Measurements from ENCODE around the gene GJB3. TPM values are rescaled to one million over a fixed set of nuclear protein-coding genes. Genes with fewer than 3 reads are reported as not detected.
A peak's percentile ranks its signal among the peaks of the same experiment; 100 is the strongest.

GJB3 gene
- total RNA-seq, 1 experiment from 2014 or later, result 46.7 TPM

- ChIA-PET CTCF (interaction anchor here (1.1 kb wide), 1 partner anchor 16 kb away, joined by 4 read pairs; no protein-coding TSS in a partner anchor), RAD21 (ENCODE audit: low non-redundant PET in 1 of 2, low total read pairs in 2 of 2, uncharacterized antibody in 2 of 2, unreplicated experiment in 2 of 2) (no interaction called here), POLR2A (interaction anchor here (1.6 kb wide), 1 partner anchor 21 kb away, joined by 4 read pairs; no protein-coding TSS in a partner anchor)
- Histone ChIP-seq H2AFZ (ENCODE audit: low read depth, low read length, poor library complexity, severe bottlenecking) (no peak overlapping the region), H3K9me3 (ENCODE audit: control insufficient read depth in 1 of 2, insufficient read depth in 1 of 2, low read depth in 1 of 2, low read length in 2 of 2) (no peaks in the 10 kb centered on the region), H4K20me1 (ENCODE audit: insufficient read depth) (no peaks in the 10 kb centered on the region), H3K27me3 (ENCODE audit: insufficient read depth, low read length) (no peaks in the 10 kb centered on the region), H3K79me2 (ENCODE audit: insufficient read depth, low read length) (no peaks in the 10 kb centered on the region), H3K9me2 (ENCODE audit: insufficient read depth) (no peaks in the 10 kb centered on the region), H3K27ac (ENCODE audit: low read depth, low read length) (no peak overlapping the region), H3K36me3 (ENCODE audit: control insufficient read depth in 1 of 2, insufficient read depth in 2 of 2, low read length in 2 of 2) (no peaks in the 10 kb centered on the region), H3K4me1 (ENCODE audit: control insufficient read depth in 1 of 2, insufficient read depth in 2 of 2, low read length in 2 of 2) (peaks cover 46 to 69% of the 10 kb centered on the region in 2 experiments), H3K4me3 (replicated peaks in 1 of 2; ENCODE audit: low read depth in 1 of 2, low read length in 2 of 2) (no peak overlapping the region), H3K4me2 (ENCODE audit: low read length) (peak overlapping the region; percentile 58; the same call in 1 of the 2 replicates), H3K9ac (ENCODE audit: low read length) (no peak overlapping the region)
- ATAC-seq (no peak), DNase-seq (ENCODE audit: low read depth, low spot score) (no peak)
- no TSS peak for BruUV-seq (replicated peaks)
- intact Hi-C loops (cut with micrococcal nuclease), result no loop called here
- TF ChIP-seq, protein P1, sequence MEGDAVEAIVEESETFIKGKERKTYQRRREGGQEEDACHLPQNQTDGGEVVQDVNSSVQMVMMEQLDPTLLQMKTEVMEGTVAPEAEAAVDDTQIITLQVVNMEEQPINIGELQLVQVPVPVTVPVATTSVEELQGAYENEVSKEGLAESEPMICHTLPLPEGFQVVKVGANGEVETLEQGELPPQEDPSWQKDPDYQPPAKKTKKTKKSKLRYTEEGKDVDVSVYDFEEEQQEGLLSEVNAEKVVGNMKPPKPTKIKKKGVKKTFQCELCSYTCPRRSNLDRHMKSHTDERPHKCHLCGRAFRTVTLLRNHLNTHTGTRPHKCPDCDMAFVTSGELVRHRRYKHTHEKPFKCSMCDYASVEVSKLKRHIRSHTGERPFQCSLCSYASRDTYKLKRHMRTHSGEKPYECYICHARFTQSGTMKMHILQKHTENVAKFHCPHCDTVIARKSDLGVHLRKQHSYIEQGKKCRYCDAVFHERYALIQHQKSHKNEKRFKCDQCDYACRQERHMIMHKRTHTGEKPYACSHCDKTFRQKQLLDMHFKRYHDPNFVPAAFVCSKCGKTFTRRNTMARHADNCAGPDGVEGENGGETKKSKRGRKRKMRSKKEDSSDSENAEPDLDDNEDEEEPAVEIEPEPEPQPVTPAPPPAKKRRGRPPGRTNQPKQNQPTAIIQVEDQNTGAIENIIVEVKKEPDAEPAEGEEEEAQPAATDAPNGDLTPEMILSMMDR (IDR thresholded peaks at IDR 0.05 in 2 of 3, conservative IDR thresholded peaks at IDR 0.05 in 1 of 3; ENCODE audit: borderline replicate concordance in 1 of 3, insufficient read depth in 1 of 3, low read depth in 2 of 3, low read length in 2 of 3), result no peak
- no peak for TF ChIP-seq POLR2AphosphoS5 (IDR thresholded peaks at IDR 0.05; ENCODE audit: low read depth, low read length)
These were observed 22.3 kb upstream of the GJB3 start for GRCh38 chr1:34758751-34759150.

GRCh38 chr1:34759503-34760357 is 21.3 kb upstream of the GJB3 start, which contains the start of gene GJB4:
Gene GJB4 (plus strand): TSS chr1:34759740. CDS start chr1:34761255, 1,515 bp downstream.
- DNase-seq (ENCODE audit: low read depth, low spot score) (no peak), ATAC-seq (peak; percentile 38)
- peak within 1 kb of the TSS; percentile 15; the same call in 1 of the 2 replicates for H3K9ac ChIP-seq (ENCODE audit: low read length)
- H3K4me1 ChIP-seq (ENCODE audit: control insufficient read depth in 1 of 2, insufficient read depth in 2 of 2, low read length in 2 of 2), result peaks cover 51 to 70% of the 10 kb centered on the region in 2 experiments
- ChIA-PET POLR2A (interaction anchor here (0.9 to 1.6 kb wide), 2 partner anchors 20 to 21 kb away, joined by 3 to 4 read pairs; partner anchors contain the start of gene GJB3), RAD21 (ENCODE audit: low non-redundant PET in 1 of 2, low total read pairs in 2 of 2, uncharacterized antibody in 2 of 2, unreplicated experiment in 2 of 2) (no interaction called here), CTCF (interaction anchor here (0.7 kb wide), 1 partner anchor 17 kb away, joined by 3 read pairs; no protein-coding TSS in a partner anchor)
- H3K36me3 ChIP-seq (ENCODE audit: control insufficient read depth in 1 of 2, insufficient read depth in 2 of 2, low read length in 2 of 2), result no peaks in the 10 kb centered on the region
- BruUV-seq (replicated peaks), result TSS peak; percentile 40
- H3K4me3 ChIP-seq (replicated peaks in 1 of 2; ENCODE audit: low read depth in 1 of 2, low read length in 2 of 2), result peak within 1 kb of the TSS; percentile 11 to 20; a peak in 3 of 4 replicates
- intact Hi-C loops (cut with micrococcal nuclease), result no loop called here
- H3K9me2 ChIP-seq (ENCODE audit: insufficient read depth), result no peaks in the 10 kb centered on the region
- H3K9me3 ChIP-seq (ENCODE audit: control insufficient read depth in 1 of 2, insufficient read depth in 1 of 2, low read depth in 1 of 2, low read length in 2 of 2), result no peaks in the 10 kb centered on the region
- H3K27me3 ChIP-seq (ENCODE audit: insufficient read depth, low read length), result no peaks in the 10 kb centered on the region
- no peaks in the 10 kb centered on the region for H4K20me1 ChIP-seq (ENCODE audit: insufficient read depth)
- H3K79me2 ChIP-seq (ENCODE audit: insufficient read depth, low read length), result no peaks in the 10 kb centered on the region
- H2AFZ ChIP-seq (ENCODE audit: low read depth, low read length, poor library complexity, severe bottlenecking), result no peak within 1 kb of the TSS
- H3K4me2 ChIP-seq (ENCODE audit: low read length), result peak within 1 kb of the TSS; percentile 58
- H3K27ac ChIP-seq (ENCODE audit: low read depth, low read length), result peak within 1 kb of the TSS; percentile 2; the same call in 1 of the 2 replicates
- TF ChIP-seq ZBTB33 (IDR thresholded peaks at IDR 0.05; ENCODE audit: extremely low read depth, insufficient replicate concordance, low read length) (no peak), POLR2AphosphoS5 (IDR thresholded peaks at IDR 0.05; ENCODE audit: low read depth, low read length) (peak; percentile 53; the same call in 1 of the 2 replicates), RAD21 (IDR thresholded peaks at IDR 0.05; ENCODE audit: low read depth) (no peak), FOSL1 (IDR thresholded peaks at IDR 0.05; ENCODE audit: low read depth) (no peak), SRF (IDR thresholded peaks at IDR 0.05; ENCODE audit: low read depth) (no peak), EGR1 (IDR thresholded peaks at IDR 0.05; ENCODE audit: low read depth) (no peak), ZFX (IDR thresholded peaks at IDR 0.05) (no peak), CBX3 (IDR thresholded peaks at IDR 0.05; ENCODE audit: low read depth) (no peak)
- TF ChIP-seq, protein P1 (IDR thresholded peaks at IDR 0.05 in 2 of 3, conservative IDR thresholded peaks at IDR 0.05 in 1 of 3; ENCODE audit: borderline replicate concordance in 1 of 3, insufficient read depth in 1 of 3, low read depth in 2 of 3, low read length in 2 of 3), result peak in 2 of 3 experiments; percentile 43 to 47; a peak in 3 of 6 replicates
- TF ChIP-seq, protein P2, sequence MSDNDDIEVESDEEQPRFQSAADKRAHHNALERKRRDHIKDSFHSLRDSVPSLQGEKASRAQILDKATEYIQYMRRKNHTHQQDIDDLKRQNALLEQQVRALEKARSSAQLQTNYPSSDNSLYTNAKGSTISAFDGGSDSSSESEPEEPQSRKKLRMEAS (IDR thresholded peaks at IDR 0.05), result no peak

Measured in HCT116 (cell line).